RWPE1 (cell line): Measurements from ENCODE around the gene IL17B.
A peak's percentile ranks its signal among the peaks of the same experiment; 100 is the strongest.

Experiments used
- CTCF ChIA-PET: fragments of 350-600 bp; sonication (Branson Sonifier 250); formaldehyde crosslinking; extraction: SDS; loops from one replicate; lab custom pipeline; 2021; lab: Yijun Ruan, JAX
- POLR2A ChIA-PET: fragments of 400-600 bp; formaldehyde crosslinking; extraction: SDS; loops from one replicate; lab custom pipeline; 2020; ENCODE audit warnings: antibody characterized with exemption; ENCODE audit not compliant: low non-redundant PET; lab: Yijun Ruan, JAX
- DNase-seq: peaks from one replicate; pipeline ENCODE4 v3.0.0; 2012; ENCODE audit warnings: low spot score
- H3K27ac ChIP-seq: fragments of 450-650 bp; 2 replicates; pipeline ENCODE4 v1.5.1; 2017
- CTCF ChIP-seq: fragments of 450-650 bp; conservative IDR thresholded peaks from 2 replicates; pipeline ENCODE4 v1.5.1; 2017; ENCODE audit warnings: low read depth, mild to moderate bottlenecking

The IL17B gene

GRCh38 chr5:149374801-149375200, 4.3 kb downstream of the IL17B start:
- TF ChIP-seq CTCF, result no peak
- POLR2A ChIA-PET, result no interaction called here
- CTCF ChIA-PET, result interaction anchor here (0.8 kb wide), 1 partner anchor 59 kb away, joined by 3 read pairs; no protein-coding TSS in a partner anchor

GRCh38 chr5:149374303-149374702, 4.8 kb downstream of the IL17B start:
- CTCF ChIA-PET, result interaction anchor here (3.3 to 4.5 kb wide), 2 partner anchors 8 to 60 kb away, joined by 22 to 26 read pairs; no protein-coding TSS in a partner anchor

More at GRCh38 chr5:149374801-149375200, 4.3 kb downstream of the IL17B start:
- no peak overlapping the region for H3K27ac ChIP-seq
- no peak for DNase-seq

DNA sequence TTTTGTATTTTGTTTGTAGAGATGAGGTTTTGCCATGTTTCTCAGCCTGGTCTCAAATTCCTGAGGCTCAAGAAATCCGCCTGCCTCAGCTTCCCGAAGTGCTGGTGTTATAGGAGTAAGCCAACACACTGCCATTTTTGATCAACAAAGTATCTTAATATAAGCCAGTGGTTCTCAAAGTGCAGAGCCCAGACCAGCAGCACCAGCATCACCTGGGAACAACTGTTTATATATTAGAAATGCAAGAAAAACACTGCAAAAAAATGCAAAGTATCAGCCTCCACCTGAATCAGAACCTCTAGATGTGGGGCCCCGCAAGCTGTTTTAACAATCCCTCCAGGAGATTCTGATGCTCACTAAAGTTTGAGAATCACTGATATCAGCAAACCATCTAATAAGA, 6.2 kb downstream of the IL17B start:
- TF ChIP-seq CTCF, result no peak
- no peak for DNase-seq
- ChIA-PET CTCF (interaction anchor here (0.7 to 4.5 kb wide), 8 partner anchors 9 to 547 kb away, joined by 3 to 40 read pairs (median 5); partner anchors contain the start of genes ADRB2 and CSNK1A1), POLR2A (interaction anchor here (1.1 kb wide), 1 partner anchor 55 kb away, joined by 4 read pairs; no protein-coding TSS in a partner anchor)
- H3K27ac ChIP-seq, result no peak overlapping the region

More at GRCh38 chr5:149374303-149374702, 4.8 kb downstream of the IL17B start:
- TF ChIP-seq CTCF, result no peak
- POLR2A ChIA-PET, result interaction anchor here (0.6 kb wide), 1 partner anchor 115 kb away, joined by 3 read pairs; no protein-coding TSS in a partner anchor
- DNase-seq, result no peak
- H3K27ac ChIP-seq, result no peak overlapping the region

DNA sequence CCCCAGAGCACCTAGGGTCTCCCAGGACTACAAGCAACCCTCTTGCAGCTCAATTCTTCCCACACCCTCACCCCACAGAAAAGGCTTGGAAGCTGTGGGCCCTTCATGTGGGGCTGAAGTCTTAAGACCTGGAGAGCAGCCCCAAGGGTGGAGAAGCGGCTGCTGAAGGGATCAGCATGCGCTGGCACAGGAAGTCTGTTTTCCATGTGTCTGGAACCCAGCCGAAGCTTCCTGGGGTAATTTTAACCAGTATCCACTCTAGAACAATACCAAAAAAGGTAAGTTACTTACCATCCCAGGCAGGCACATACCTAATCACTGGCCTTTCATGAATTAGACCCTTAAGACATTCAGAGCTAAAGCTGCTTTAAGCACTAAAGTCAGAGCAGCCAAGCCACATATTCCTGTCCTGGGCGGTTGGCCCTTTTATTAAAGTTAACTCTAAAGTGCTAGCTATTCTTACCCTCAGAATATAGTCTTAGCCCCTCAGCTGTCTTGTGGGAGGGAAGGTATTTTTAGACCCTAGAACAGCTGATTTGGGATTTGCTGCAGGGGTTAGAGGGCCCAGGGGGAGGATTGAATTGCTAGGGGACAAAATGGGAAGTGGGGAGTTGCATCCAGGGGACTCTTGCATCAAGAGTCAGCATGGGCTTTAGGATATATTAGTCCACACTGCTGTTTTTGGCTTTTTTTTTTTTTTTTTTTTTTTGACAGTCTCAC, 6.9 kb downstream of the IL17B start:
- no peak for TF ChIP-seq CTCF
- POLR2A ChIA-PET, result interaction anchor here (0.8 to 1.1 kb wide), 2 partner anchors 54 to 57 kb away, joined by 4 to 9 read pairs; no protein-coding TSS in a partner anchor
- H3K27ac ChIP-seq, result no peak overlapping the region
- CTCF ChIA-PET, result interaction anchor here (0.6 to 4.5 kb wide), 23 partner anchors 9 to 654 kb away, joined by 3 to 40 read pairs (median 5); partner anchors contain the start of genes CSNK1A1 and PCYOX1L
- DNase-seq, result no peak

GRCh38 chr5:149371296-149371962, 7.7 kb downstream of the IL17B start:
- peak; percentile 79 for DNase-seq
- POLR2A ChIA-PET, result no interaction called here
- CTCF ChIA-PET, result interaction anchor here (0.6 to 4.5 kb wide), 25 partner anchors 9 to 195 kb away, joined by 3 to 40 read pairs (median 5); partner anchors contain the start of genes CSNK1A1 and PCYOX1L
- TF ChIP-seq CTCF, result peak; percentile 88
- H3K27ac ChIP-seq, result no peak overlapping the region; the same call in 1 of the 2 replicates

- H3K27ac ChIP-seq, result no peak overlapping the region; the same call in 1 of the 2 replicates
- CTCF ChIA-PET, result interaction anchor here (0.6 to 4.5 kb wide), 14 partner anchors 11 to 252 kb away, joined by 3 to 40 read pairs (median 4); partner anchors contain the start of gene PCYOX1L
- POLR2A ChIA-PET, result no interaction called here
- TF ChIP-seq CTCF, result no peak
- no peak for DNase-seq
Observed at GRCh38 chr5:149370878-149371277, 8.2 kb downstream of the IL17B start.
